Measurements from ENCODE around the gene ATAD5.
A peak's percentile ranks its signal among the peaks of the same experiment; 100 is the strongest.
"Not testable (repeated sequence)": the region's sequence is repeated elsewhere in the genome, so short reads cannot be mapped to it uniquely, and the experiment has no call there.

Gene ATAD5, protein sequence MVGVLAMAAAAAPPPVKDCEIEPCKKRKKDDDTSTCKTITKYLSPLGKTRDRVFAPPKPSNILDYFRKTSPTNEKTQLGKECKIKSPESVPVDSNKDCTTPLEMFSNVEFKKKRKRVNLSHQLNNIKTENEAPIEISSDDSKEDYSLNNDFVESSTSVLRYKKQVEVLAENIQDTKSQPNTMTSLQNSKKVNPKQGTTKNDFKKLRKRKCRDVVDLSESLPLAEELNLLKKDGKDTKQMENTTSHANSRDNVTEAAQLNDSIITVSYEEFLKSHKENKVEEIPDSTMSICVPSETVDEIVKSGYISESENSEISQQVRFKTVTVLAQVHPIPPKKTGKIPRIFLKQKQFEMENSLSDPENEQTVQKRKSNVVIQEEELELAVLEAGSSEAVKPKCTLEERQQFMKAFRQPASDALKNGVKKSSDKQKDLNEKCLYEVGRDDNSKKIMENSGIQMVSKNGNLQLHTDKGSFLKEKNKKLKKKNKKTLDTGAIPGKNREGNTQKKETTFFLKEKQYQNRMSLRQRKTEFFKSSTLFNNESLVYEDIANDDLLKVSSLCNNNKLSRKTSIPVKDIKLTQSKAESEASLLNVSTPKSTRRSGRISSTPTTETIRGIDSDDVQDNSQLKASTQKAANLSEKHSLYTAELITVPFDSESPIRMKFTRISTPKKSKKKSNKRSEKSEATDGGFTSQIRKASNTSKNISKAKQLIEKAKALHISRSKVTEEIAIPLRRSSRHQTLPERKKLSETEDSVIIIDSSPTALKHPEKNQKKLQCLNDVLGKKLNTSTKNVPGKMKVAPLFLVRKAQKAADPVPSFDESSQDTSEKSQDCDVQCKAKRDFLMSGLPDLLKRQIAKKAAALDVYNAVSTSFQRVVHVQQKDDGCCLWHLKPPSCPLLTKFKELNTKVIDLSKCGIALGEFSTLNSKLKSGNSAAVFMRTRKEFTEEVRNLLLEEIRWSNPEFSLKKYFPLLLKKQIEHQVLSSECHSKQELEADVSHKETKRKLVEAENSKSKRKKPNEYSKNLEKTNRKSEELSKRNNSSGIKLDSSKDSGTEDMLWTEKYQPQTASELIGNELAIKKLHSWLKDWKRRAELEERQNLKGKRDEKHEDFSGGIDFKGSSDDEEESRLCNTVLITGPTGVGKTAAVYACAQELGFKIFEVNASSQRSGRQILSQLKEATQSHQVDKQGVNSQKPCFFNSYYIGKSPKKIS (N-terminal part only)

DNA sequence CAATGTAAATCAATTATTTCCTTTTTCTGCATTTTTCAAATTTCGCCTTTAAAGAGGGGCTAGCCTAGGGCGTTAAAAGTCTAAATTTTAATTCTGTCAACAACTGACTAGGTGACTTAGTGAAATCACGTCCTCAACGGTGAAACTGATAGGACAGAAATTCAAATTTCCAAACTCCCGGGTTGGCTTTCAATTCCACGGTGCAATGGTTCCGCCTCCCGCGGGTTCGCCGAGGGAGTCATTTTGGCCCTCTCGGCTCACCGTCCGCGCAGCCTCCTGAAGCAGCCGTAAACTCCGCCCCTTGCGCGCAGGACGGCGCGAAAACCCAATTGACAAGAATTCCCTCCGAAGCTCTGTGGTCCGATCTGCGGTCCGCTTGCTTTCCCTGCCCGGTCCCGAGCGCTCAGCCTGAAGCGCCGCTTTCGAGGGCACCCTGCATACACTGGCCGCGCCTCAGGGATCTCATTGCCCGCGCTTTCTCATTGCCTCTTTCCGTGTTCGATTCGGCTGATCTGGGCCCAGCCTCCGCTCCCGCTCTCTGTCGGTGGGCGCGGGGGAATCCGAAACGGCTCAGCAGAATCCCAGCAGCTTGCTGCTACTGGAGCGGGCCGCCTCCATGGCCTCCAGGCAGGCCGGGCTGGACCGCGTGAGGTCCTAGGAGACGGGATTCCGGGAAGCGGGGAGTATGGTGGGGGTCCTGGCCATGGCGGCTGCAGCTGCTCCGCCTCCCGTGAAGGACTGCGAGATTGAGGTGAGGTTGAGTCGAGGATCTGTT is at the start of gene ATAD5:
Gene ATAD5 (plus strand): TSS at position 304 of the 775 bp plus-strand sequence. CDS start 382 bp downstream, at position 686.
- peak; percentile 54 for DNase-seq (ENCODE audit: low read depth)

DNA sequence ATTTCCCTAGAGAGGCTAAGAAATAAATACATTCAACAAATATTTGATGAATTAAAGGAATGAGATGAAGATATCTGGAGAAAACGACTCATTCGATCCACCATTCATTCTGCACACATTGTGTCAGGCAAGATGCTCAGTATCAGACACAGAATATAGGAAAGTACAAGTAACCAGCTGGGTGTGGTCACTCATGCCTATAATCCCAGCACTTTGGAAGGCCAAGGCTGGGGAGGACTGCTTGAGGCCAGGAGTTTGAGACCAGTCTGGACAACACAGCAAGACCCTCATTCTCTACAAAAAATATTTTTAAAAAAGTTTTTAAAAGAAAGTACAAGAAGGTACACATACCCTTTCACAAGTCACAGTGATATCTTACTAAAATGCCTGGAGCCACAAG is 49.6 kb upstream of the ATAD5 start:
- DNase-seq (ENCODE audit: low read depth) = no peak

DNA sequence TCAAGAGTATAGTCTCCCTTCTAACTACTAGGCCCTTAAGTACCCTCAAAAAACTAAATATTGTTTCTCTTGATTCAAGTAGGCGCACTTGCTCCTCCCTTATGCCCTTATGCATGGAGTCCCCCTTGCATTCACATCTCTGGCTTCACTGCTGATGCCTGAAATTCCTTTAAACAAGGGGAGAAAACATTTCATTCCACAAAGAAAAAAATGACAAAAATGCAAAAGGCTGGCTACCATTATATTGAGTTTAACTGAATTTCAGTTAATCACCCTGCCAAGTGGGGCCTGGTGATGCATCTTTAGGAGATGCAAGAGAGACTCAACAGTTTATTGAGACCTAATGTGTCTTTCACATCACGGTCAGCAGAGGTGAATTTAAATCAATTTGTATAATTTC is 42.8 kb upstream of the ATAD5 start:
- DNase-seq (ENCODE audit: low read depth) = peak; percentile 40

DNA sequence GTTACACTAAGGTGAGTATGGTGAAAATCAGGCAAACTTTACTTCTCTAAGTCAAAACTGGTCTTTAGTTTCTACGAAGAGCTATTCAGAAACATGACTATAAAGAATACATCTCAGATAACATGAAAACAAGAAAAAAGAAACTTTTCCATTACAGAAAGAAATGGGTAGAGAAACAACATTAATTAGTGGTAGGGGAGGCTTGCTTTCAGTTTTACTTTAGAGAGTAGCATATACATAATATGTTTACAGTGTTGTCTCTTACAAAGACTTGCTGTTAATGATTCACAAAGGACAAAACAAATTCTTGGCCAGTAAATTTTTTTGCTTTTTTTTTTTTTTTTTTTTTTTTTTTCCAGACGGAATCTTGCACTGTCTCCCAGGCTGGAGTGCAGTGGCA is 41.5 kb upstream of the ATAD5 start:
- DNase-seq (ENCODE audit: low read depth) = no peak

DNA sequence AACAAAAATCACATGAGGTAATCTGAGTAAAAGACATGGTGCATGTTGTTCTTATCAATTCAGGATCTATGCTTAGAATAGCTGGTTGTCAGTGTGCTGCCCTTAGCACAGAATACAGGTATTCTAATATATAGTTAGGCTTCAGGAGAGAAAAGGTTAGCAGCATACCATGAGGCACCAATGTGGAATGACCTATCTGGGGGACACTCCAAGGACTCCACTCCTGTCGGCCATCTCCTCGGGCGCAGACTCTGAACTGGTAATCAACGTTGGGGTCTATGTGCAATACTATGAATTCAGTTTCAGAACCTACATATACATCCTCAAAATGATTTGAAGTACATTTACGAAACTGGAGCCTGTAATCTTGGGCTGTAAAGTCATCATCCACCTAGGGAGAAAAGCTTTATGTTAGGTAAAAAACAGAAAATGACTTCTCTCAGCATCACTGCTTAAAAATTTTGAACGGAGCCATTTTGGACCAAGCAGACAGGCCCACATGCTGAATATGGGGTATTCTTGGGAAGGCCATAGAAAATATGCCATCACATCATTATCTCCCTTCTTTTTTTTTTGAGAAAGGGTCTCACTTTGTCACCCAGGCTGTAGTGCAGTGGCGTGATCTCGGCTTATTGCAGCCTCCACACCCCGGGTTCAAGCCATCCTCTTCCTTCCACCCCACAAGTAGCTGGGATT is 38.3 kb upstream of the ATAD5 start:
- DNase-seq (ENCODE audit: low read depth) = no peak

DNA sequence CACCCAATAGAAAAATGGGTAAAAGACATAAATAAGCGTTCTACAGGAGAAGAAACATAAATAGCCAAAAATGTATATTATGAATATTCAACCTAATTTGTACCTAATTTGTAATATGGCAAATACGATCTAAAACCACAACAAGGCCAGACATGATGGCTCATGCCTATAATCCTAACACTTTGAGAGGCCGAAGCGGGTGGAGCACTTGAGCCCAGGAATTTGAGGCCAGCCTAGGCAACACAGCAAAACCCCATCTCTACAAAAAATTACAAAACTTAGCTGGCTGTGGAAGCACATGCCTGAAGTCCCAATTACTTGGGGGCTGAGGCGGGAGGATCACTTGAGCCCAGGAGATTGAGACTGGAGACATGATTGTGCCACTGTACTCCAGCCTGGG is 37.4 kb upstream of the ATAD5 start:
- no peak for DNase-seq (ENCODE audit: low read depth)

DNA sequence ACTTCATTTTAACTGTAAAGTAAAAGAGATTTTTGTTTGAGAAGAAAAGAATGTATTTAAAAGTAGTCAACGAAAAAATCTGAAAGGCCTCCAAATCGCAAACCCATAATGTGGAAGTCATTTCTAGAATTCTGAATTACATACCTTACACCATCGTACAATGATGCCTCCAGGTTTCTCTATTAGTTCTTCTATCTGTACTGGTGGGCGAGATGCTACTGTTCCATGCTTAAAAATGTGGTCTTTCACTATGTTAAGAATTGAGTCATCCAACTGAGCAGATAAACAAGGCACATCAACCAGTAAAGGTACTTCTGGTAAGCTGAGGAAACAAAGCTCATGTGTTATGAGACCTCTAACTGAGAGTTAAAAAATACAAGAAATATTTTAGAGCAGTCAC is 35.8 kb upstream of the ATAD5 start:
- DNase-seq (ENCODE audit: low read depth) = no peak

DNA sequence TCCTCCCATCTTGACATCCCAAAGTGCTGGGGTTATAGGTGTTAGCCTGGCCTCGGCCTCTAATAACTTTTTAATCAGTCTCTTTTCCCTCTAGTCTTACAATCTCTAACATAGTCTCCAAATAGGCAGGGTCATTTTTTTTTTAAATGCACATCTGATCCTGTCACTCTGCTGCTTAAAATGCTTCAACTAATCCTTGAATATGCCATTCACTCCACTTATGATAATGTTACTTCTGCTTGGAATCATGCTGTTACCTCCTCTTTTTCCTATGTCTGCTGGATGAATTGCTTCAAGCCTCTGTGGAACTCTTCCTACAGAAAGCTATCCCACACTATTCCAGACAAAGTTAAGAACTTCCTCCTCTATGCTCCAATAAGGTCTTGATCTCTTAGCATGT is 30.1 kb upstream of the ATAD5 start:
- DNase-seq (ENCODE audit: low read depth) = no peak

DNA sequence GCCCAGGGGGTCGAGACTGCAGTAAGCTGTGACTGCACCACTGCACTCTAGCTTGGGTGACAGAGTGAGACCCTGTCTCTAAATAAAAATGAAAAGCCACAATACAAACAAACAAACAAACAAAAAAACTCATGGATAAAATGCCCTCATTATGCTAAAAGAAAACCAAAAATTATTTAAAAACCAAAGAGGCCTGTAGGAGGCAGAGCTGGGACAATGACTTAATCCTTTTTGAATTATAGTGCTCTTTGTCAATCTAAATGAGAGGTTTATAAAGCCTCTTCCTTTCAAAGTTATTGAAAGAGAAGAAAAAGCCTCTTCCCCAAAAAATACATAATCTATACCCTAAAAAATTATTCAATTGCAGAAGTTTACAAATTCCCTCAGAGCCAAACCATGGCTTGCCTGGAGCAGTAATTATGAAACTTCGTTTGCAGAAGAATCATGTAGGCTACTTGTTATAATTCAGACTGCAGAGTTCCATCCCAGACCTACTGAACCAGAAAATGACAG is 25.8 kb upstream of the ATAD5 start:
- no peak for DNase-seq (ENCODE audit: low read depth)

DNA sequence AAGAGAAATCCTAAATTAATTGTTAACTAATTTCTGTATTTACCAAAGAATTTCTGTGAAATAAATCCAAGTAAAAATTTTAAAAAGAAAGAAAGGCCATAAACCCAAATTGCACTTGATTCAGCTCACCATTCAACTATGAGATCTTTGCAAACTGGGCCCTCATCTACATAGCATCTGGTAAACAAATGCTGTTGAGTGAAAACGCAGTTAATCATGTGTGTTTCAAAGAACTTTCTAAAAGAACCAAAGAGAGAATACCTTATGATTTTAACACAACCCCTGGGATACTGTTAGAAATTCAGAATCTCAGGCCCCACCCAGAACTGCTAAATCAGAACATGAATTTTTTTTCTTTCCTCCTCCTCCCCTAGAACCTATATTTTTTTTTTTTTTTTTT is 23.9 kb upstream of the ATAD5 start:
- no peak for DNase-seq (ENCODE audit: low read depth)

DNA sequence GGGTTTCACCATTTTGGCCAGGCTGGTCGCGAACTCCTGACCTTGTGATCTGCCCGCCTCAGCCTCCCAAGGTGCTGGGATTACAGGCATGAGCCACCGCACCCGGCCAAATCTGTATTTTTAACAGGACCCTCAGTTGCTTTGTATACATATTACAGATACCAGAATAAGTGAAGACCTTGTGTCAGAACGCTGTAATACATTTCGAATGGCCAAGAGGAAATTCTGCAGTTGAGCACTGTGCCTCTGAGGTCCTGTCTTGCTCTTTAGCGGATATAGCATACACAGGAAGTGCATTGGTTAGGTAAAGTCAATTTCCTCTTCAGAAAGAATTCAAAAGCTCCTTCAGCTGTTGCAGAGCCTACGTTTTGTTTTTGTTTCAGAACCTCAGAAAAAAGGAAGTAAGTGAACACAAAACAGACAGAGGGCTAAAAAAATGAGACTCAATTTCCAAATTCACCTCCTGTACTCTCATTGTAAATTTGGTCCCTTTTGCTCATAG is 22.9 kb upstream of the ATAD5 start:
- DNase-seq (ENCODE audit: low read depth) = no peak

DNA sequence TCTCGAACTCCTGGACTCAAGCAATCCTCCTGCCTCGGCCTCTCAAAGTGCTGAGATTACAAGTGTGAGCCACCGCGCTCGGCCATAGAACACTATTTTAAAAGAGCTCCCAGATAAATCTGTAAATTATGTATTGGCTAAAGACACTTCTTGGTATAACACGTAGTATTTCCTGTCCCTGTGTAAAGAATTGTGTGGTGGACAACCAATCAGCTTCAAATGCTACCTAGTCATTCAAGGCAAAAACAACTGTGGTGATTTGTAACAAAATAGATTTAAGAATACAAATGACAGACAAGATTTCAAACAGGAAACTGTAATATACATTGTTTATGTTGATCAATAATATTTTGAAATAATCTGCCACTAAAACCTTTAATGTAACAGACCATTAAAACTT is 21.9 kb upstream of the ATAD5 start:
- no peak for DNase-seq (ENCODE audit: low read depth)

DNA sequence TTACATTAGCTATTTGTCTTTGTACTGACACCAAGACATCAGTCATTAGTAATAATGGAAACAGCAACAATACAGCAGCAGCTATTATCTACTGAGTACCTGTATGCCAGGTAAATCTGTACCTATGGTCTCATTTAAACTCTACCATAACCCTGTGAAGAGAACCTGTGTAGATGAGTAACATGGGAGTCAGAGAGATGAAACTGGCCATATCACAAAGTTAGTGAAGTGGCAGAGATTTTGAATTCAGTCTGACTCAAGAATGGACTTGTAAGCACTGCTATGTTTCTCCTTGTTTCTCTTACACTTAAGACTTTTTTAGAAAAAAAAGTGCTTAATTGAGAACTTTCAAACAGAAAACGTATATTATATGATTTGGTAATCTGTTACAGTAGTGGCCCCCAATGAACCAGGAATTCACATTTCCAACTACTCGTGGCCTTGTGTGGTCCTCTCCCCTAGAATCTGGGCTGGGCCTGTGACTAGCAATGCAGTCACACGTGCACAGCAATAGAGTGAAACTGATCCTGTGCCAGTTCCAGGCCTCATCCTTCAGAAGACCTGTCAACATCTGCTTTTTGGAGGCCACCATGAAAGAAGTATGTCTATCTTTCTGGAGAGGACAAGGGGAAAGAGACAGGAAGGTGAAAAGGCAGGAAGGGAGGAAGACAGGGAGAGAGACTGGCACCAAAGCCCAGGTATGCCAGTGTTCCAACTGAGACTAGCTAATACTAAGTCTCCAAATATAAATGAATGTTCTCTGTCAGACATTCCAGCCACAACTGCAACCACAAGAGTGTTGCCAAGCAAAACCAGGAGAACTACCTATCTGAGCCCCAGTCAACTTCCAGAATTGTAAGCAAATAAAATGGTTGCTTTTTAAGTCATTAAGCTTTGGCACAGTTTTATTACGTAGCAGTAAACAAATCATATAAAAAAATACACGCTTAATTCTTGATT is 19.3 kb upstream of the ATAD5 start:
- DNase-seq (ENCODE audit: low read depth) = no peak

DNA sequence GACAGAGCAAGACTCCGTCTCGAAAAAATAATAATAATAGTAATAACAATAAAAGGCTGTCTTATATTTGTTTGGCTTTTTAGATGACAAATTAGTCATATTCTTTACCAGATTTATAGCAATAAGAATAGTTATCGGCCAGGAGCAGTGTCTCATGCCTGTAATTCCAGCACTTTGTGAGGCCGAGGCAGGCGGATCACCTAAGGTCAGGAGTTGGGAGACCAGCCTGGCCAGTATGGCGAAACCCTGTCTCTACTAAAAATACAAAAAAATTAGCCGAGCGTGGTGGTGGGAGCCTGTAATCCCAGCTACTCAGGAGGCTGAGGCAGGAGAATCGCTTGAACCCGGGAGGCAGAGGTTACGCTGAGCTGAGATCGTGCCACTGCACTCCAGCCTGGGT is 17.5 kb upstream of the ATAD5 start:
- not testable (repeated sequence) for DNase-seq (ENCODE audit: low read depth)

DNA sequence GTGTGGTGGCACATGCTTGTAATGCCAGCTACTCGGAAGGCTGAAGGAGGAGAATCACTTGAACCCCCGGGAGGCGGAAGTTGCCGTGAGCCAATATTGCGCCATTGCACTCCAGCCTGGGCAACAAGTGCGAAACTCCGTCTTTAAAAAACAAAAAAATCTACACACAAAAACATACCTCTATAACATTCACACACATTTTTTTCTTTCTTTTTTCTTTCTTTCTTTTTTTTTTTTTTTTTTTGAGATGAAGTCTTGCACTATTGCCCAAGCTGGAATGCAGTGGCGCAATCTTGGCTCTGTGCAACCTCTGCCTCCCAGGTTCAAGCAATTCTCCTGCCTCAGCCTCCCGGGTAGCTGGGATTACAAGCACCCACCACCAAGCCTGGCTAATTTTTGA is 16.9 kb upstream of the ATAD5 start:
- DNase-seq (ENCODE audit: low read depth) = not testable (repeated sequence)

DNA sequence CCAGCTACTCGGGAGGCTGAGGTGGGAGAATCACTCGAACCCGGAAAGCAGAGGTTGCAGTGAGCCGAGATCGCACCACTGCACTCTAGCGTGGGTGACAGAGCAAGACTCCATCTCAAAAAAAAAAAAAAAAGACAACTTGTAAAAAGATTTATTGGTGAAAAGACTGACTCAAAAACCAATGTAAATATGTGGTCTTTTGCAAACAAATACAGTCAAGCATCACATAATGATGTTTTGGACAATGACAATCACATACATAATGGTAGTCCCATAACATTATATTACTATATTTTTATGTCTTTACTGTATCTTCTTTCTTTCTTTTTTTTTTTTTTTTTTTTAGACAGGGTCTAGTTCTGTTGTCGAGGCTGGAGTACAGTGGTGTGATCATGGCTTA is 15.6 kb upstream of the ATAD5 start:
- no peak for DNase-seq (ENCODE audit: low read depth)

DNA sequence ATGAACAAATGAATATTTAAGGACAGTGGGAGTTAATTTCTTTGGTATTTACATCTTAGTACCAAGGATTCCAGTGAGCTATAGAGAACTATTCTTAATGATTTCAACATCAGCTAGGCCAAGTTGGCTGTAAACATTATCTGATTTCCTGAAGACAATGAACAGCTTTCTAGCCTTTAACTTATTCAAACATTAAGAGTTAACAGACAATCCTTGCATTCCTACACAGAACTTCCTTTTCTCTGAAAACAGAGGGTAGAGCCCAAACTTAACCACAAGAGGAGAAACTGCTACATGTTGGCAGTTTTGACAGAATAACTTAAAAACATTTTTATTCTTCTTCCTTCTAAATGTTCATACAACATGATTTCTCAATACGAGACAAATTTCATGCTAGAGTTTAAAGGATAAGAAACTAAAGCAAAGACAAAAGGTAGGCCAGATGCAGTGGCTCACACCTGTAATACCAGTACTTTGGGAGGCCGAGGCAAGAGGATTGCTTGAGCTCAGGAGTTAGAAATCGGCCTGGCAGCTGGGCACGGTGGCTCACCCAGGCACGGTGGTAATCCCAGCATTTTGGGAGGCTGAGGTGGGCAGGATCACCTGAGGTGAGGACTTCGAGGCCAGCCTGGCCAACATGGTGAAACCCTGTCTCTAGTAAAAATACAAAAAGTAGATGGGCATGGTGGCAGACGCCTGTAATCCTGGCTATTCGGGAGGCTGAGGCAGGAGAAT is 11.6 kb upstream of the ATAD5 start:
- no peak for DNase-seq (ENCODE audit: low read depth)

DNA sequence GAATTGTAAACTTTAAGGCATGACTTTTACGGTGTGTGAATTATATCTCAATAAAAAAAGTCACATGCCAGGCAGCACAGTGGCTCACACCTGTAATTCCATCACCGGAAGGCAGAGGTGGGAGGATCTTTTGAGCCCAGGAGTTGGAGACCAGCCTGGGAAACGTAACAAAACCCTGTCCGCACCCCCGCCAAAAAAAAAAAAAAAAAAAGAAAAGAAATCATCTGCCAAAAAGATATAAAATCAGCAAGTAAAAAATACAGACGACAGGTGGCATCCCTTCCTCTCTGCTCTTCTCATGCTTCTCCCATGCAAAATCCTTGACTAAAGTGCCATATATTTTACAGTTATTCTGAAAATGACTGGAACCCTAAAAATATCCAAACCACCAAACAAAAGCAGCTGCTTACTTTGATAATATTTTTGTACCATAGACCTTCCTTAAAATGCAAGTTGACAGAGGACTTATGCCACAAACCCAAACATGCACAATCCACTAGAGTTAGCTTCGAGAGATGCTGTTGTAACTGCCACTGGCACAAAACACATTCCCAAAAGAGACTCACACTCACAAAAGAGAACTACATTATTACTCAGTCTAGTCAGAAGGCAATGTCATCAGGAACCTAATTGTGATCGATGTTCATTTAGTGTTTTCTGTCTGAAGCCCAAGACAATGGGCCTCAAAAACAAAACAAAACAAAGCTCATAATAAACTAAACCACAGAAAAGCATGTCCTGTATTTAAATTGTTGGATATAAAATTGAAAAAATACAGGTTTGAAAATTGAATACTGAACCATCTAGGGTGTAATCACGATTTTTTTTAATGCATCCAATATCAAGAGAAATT is 9.7 kb upstream of the ATAD5 start:
- no peak for DNase-seq (ENCODE audit: low read depth)
